H1 (cell line): ENCODE measurements around the gene NCK2. TPM values are rescaled to one million over a fixed set of nuclear protein-coding genes. Genes with fewer than 3 reads are reported as not detected.

ENCODE experiments used
- CTCF ChIA-PET: fragments of 300-600 bp; sonication (Branson Sonifier 250); formaldehyde crosslinking; loops from one replicate; lab custom pipeline; 2021; ENCODE audit not compliant: partially characterized antibody; lab: Charles Lee
- POLR2A ChIA-PET: fragments of 300-600 bp; sonication (Branson Sonifier 250); formaldehyde crosslinking; loops from one replicate; lab custom pipeline; 2021; ENCODE audit warnings: inconsistent platforms; ENCODE audit not compliant: partially characterized antibody; lab: Charles Lee
- DNase-seq, 2 experiments: peaks; one replicate each; pipeline versions ENCODE4 v3.0.0 to v3.0.0-alpha.2; 2010 to 2022; ENCODE audit warnings: low spot score in 2 of 2, low read depth in 1 of 2, mixed read lengths in 1 of 2
- FAIRE-seq: peaks from 2 replicates; lab custom pipeline; 2011; peaks lifted over from hg19 to GRCh38; lab: Jason Lieb, UNC
- H2AFZ ChIP-seq: 2 replicates; pipeline ENCODE4 v1.8.1; 2012; ENCODE audit warnings: low read length, inconsistent platforms
- H2AK5ac ChIP-seq: 2 replicates; pipeline ENCODE4 v1.6.1; 2013; ENCODE audit warnings: low read depth, low read length
- H2BK120ac ChIP-seq: replicated peaks from 2 replicates; pipeline ENCODE3; 2013; ENCODE audit warnings: low read depth, low read length, inconsistent platforms
- H2BK12ac ChIP-seq: 2 replicates; pipeline ENCODE4 v1.6.1; 2013; ENCODE audit warnings: low read depth, low read length
- H2BK15ac ChIP-seq: 2 replicates; pipeline ENCODE4 v1.6.1; 2013; ENCODE audit warnings: low read length
- H2BK20ac ChIP-seq: 2 replicates; pipeline ENCODE4 v1.6.1; 2013; ENCODE audit warnings: low read length
- H2BK5ac ChIP-seq: 2 replicates; pipeline ENCODE4 v1.6.1; 2013; ENCODE audit warnings: low read depth, low read length
- H3K14ac ChIP-seq: 2 replicates; pipeline ENCODE4 v1.6.1; 2013; ENCODE audit warnings: inconsistent platforms; ENCODE audit not compliant: insufficient read length
- H3K18ac ChIP-seq: 2 replicates; pipeline ENCODE4 v1.6.1; 2013; ENCODE audit warnings: low read length; ENCODE audit errors: extremely low read depth
- H3K23ac ChIP-seq: 2 replicates; pipeline ENCODE4 v1.6.1; 2013; ENCODE audit warnings: inconsistent platforms; ENCODE audit not compliant: insufficient read length
- H3K23me2 ChIP-seq: 2 replicates; pipeline ENCODE4 v1.6.1; 2013; ENCODE audit warnings: low read depth, low read length
- H3K27ac ChIP-seq: 2 replicates; pipeline ENCODE4 v1.6.1; 2011; ENCODE audit warnings: low read depth, low read length, inconsistent platforms
- H3K27me3 ChIP-seq, 4 experiments: replicated peaks in 1 of 4; 1 replicate in 1 of 4; 2 replicates in 3 of 4; pipeline versions ENCODE4 v1.6.1 to v1.8.1; 2011 to 2013; ENCODE audit warnings: low read length in 3 of 4, mild to moderate bottlenecking in 3 of 4, inconsistent platforms in 2 of 4, mixed read lengths in 2 of 4, moderate library complexity in 1 of 4; ENCODE audit not compliant: control insufficient read depth in 3 of 4, insufficient read depth in 3 of 4; ENCODE audit errors: extremely low read depth in 1 of 4
- H3K36me3 ChIP-seq, 4 experiments: 2 replicates each; pipeline versions ENCODE4 v1.6.1 to v1.8.1; 2011 to 2013; ENCODE audit warnings: mild to moderate bottlenecking in 4 of 4, low read length in 3 of 4, moderate library complexity in 2 of 4, control low read depth in 1 of 4, inconsistent platforms in 1 of 4; ENCODE audit not compliant: insufficient read depth in 4 of 4, control insufficient read depth in 2 of 4
- H3K4ac ChIP-seq: replicated peaks from 2 replicates; pipeline ENCODE3; 2013; ENCODE audit warnings: low read length, low read depth, mixed read lengths, inconsistent platforms; ENCODE audit not compliant: insufficient read length
- H3K4me1 ChIP-seq, 4 experiments: replicated peaks in 1 of 4; 1 replicate in 1 of 4; 2 replicates in 3 of 4; pipeline versions ENCODE4 v1.6.1 to v1.8.1; 2011 to 2013; ENCODE audit warnings: low read length in 3 of 4, inconsistent platforms in 2 of 4, mixed read lengths in 1 of 4; ENCODE audit not compliant: insufficient read depth in 4 of 4, control insufficient read depth in 3 of 4
- H3K4me2 ChIP-seq, 2 experiments: 2 replicates each; pipeline versions ENCODE4 v1.6.1 to v1.8.1; 2011 to 2013; ENCODE audit warnings: low read depth in 2 of 2, low read length in 2 of 2, control low read depth in 1 of 2, inconsistent platforms in 1 of 2, mild to moderate bottlenecking in 1 of 2; ENCODE audit not compliant: insufficient read depth in 1 of 2
- H3K4me3 ChIP-seq, 4 experiments: fragments of 200-600, 300-600 bp in 1 of 4; sonication (generic), shearing (Covaris generic), sonication (Bioruptor Twin) in 1 of 4; 2 replicates each; pipeline versions ENCODE4 v1.5.1 to v1.8.1; 2011 to 2016; ENCODE audit warnings: low read length in 4 of 4, low read depth in 3 of 4, control low read depth in 2 of 4, inconsistent platforms in 2 of 4, mild to moderate bottlenecking in 2 of 4, mixed read lengths in 1 of 4, moderate library complexity in 1 of 4; ENCODE audit not compliant: insufficient read depth in 2 of 4; ENCODE audit errors: extremely low read depth in 1 of 4
- H3K56ac ChIP-seq: replicated peaks from 2 replicates; pipeline ENCODE3; 2013; ENCODE audit warnings: low read depth, mild to moderate bottlenecking, mixed read lengths, low read length, inconsistent platforms; ENCODE audit not compliant: insufficient read length
- H3K79me1 ChIP-seq: 2 replicates; pipeline ENCODE4 v1.6.1; 2013; ENCODE audit warnings: low read depth, low read length, control low read depth
- H3K79me2 ChIP-seq, 2 experiments: 2 replicates each; pipeline versions ENCODE4 v1.6.1 to v1.8.1; 2012 to 2013; ENCODE audit warnings: low read length in 2 of 2, mild to moderate bottlenecking in 2 of 2, inconsistent platforms in 1 of 2; ENCODE audit not compliant: insufficient read depth in 2 of 2, control insufficient read depth in 1 of 2
- H3K9ac ChIP-seq, 4 experiments: replicated peaks in 1 of 4; 1 replicate in 1 of 4; 2 replicates in 3 of 4; pipeline versions ENCODE4 v1.6.1 to v1.8.1; 2011 to 2013; ENCODE audit warnings: low read depth in 3 of 4, low read length in 3 of 4, control low read depth in 2 of 4, mild to moderate bottlenecking in 2 of 4, moderate library complexity in 2 of 4, inconsistent platforms in 1 of 4; ENCODE audit errors: extremely low read depth in 1 of 4
- H3K9me3 ChIP-seq, 2 experiments: 2 replicates each; pipeline versions ENCODE4 v1.6.1 to v1.8.1; 2012 to 2013; ENCODE audit warnings: mild to moderate bottlenecking in 2 of 2, moderate library complexity in 2 of 2, control low read depth in 1 of 2, inconsistent platforms in 1 of 2, low read depth in 1 of 2, low read length in 1 of 2, mixed read lengths in 1 of 2; ENCODE audit not compliant: insufficient read depth in 2 of 2
- H4K20me1 ChIP-seq, 2 experiments: replicated peaks in 1 of 2; 2 replicates each; pipeline versions ENCODE3 to v1.8.1; 2011 to 2013; ENCODE audit warnings: inconsistent platforms in 2 of 2, low read length in 2 of 2, mild to moderate bottlenecking in 1 of 2; ENCODE audit not compliant: insufficient read depth in 2 of 2, control insufficient read depth in 1 of 2
- H4K5ac ChIP-seq: 2 replicates; pipeline ENCODE4 v1.6.1; 2013; ENCODE audit warnings: low read length, low read depth, mixed read lengths, inconsistent platforms; ENCODE audit not compliant: insufficient read length
- H4K8ac ChIP-seq: 2 replicates; pipeline ENCODE4 v1.8.0; 2013; ENCODE audit warnings: mild to moderate bottlenecking, moderate library complexity, low read length, inconsistent platforms; ENCODE audit not compliant: insufficient read depth; ENCODE audit errors: extremely low read depth
- H4K91ac ChIP-seq: replicated peaks from 2 replicates; pipeline ENCODE3; 2013; ENCODE audit warnings: low read length, mixed read lengths, inconsistent platforms; ENCODE audit not compliant: insufficient read length
- CBX8 ChIP-seq: fragments of 300-800, 300-1000 bp; sonication (generic); IDR thresholded peaks from 2 replicates; pipeline ENCODE4 v1.7.1; 2016; ENCODE audit warnings: low read depth, low read length, borderline replicate concordance
- POLR2A ChIP-seq, 2 experiments: IDR thresholded peaks; 1 replicate in 1 of 2; 2 replicates in 1 of 2; pipeline ENCODE4 v1.6.1; 2011; ENCODE audit warnings: low read depth in 2 of 2, low read length in 2 of 2, mild to moderate bottlenecking in 2 of 2; ENCODE audit errors: control extremely low read depth in 1 of 2
- RNF2 ChIP-seq: fragments of 200-900, 300-1000 bp; sonication (generic); IDR thresholded peaks from 2 replicates; pipeline ENCODE4 v1.7.1; 2016; ENCODE audit warnings: borderline replicate concordance, low read depth, mild to moderate bottlenecking, antibody characterized with exemption, low read length; ENCODE audit not compliant: poor library complexity, severe bottlenecking; ENCODE audit errors: missing control alignments
- SP2 ChIP-seq: IDR thresholded peaks from 2 replicates; pipeline ENCODE4 v1.6.1; 2012; ENCODE audit warnings: mild to moderate bottlenecking, low read length, inconsistent platforms
- WGBS, 2 experiments: shearing (Covaris generic) in 1 of 2; methylation state at CpG; one replicate each; pipeline versions ENCODE4 v1.1.6 to v1.1.7; 2013 to 2015; ENCODE audit warnings: low lambda C conversion rate in 2 of 2, mixed read lengths in 2 of 2, inconsistent platforms in 1 of 2, low coverage in 1 of 2, missing lambda C conversion rate in 1 of 2; ENCODE audit not compliant: insufficient replicate concordance in 2 of 2, insufficient coverage in 1 of 2, insufficient read length in 1 of 2; ENCODE audit errors: extremely low coverage in 1 of 2, missing lambda C conversion rate in 1 of 2; 5-methylcytosine and 5-hydroxymethylcytosine counted together
- polyA plus RNA-seq, 7 experiments: library from polyadenylated mRNA; depleted of rRNA in 3 of 7; stranded (reverse) in 5 of 7; unstranded in 2 of 7; fragments of >200 nt in 5 of 7; fragments of 200-250 nt in 2 of 7; gene quantifications; 1 replicate in 5 of 7; 2 replicates in 1 of 7; 4 replicates in 1 of 7; pipeline versions ENCODE4 v1.2.1 to v1.2.3, GENCODE V29; 2011 to 2013; ENCODE audit warnings: missing spikeins in 2 of 7, mixed read lengths in 2 of 7
- total RNA-seq: library from RNA; stranded (reverse); fragmentation: NEBNext Ultra II Directional; extraction: Animal tissue kit (Norgen Biotek cat#: 25700); gene quantifications from 2 replicates; pipeline ENCODE4 v1.2.1, GENCODE V29; 2021

The NCK2 gene
- total and polyA plus RNA-seq, 2 of the 8 experiments (the other 6 are each of a cell fraction or from before 2014, with no cell fraction given), result 30.3 to 65.7 TPM

DNA sequence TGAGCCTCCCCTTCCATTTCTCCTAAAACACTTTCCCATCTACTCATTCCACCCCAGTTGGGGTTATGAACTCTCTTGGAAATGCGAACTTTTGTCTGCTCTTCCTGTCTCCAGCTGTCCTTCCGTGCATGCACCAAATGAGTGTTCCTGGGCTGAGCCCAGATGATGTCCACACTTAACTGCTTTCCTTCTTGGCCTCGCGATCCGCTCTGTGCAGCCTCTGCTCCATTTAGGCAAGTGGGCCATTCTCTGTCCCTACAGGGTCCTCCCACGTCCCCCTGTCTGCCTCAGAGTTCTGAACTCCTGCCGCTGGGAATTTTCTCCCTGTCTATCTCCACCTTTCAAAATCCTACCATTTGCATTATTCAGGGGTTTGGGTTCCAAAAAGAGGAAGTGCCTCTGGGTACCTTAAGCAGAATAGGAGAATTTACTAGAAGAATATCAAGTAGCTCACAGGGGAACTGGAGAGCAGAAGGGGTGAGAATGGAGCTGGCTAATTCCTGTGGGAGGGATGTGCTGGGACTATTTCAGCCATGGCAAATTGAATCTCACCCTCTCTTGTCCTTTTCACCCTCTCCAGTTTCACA, 4.7 kb upstream of the NCK2 start:
- peaks cover 3 to 7% (median 4%) of the 10 kb centered on the region in 4 experiments; a peak in 5 of 7 replicates for H3K4me1 ChIP-seq
- H3K9ac ChIP-seq, result no peak overlapping the region
- no peaks in the 10 kb centered on the region for H3K9me3 ChIP-seq
- H2BK5ac ChIP-seq, result no peak overlapping the region
- no peak overlapping the region for H3K56ac ChIP-seq
- H2AFZ ChIP-seq, result no peak overlapping the region
- H3K23me2 ChIP-seq, result no peaks in the 10 kb centered on the region
- no peak overlapping the region for H4K5ac ChIP-seq
- 82% methylated on average over 7 of the region's 7 CpGs; no CpG with 5 or more reads in 1 of the 2 experiments for WGBS, 2 experiments
- ChIA-PET CTCF (interaction anchor here (0.9 kb wide), 1 partner anchor 24 kb away, joined by 3 read pairs; no protein-coding TSS in a partner anchor), POLR2A (no interaction called here)
- DNase-seq, result no peak
- no peak overlapping the region for H3K27ac ChIP-seq
- H3K18ac ChIP-seq, result no peak overlapping the region
- H3K36me3 ChIP-seq, result no peaks in the 10 kb centered on the region
- no peak overlapping the region for H2AK5ac ChIP-seq
- H4K20me1 ChIP-seq, result no peaks in the 10 kb centered on the region
- H3K79me1 ChIP-seq, result no peaks in the 10 kb centered on the region
- no peak overlapping the region for H4K8ac ChIP-seq
- H3K4me3 ChIP-seq, result no peak overlapping the region
- FAIRE-seq, result no peak
- no peak overlapping the region for H2BK120ac ChIP-seq
- no peak overlapping the region; the same call in 1 of the 2 replicates for H2BK15ac ChIP-seq
- H3K27me3 ChIP-seq, result no peaks in the 10 kb centered on the region; a peak in 2 of 7 replicates
- no peak overlapping the region for H3K4me2 ChIP-seq
- no peaks in the 10 kb centered on the region for H3K79me2 ChIP-seq
- no peak overlapping the region for H4K91ac ChIP-seq
- no peak overlapping the region for H3K14ac ChIP-seq
- no peak overlapping the region for H3K23ac ChIP-seq
- H3K4ac ChIP-seq, result no peak overlapping the region
- no peak overlapping the region for H2BK20ac ChIP-seq
- no peak overlapping the region for H2BK12ac ChIP-seq
- TF ChIP-seq CBX8 (no peak), RNF2 (no peak), POLR2A (IDR thresholded peaks at IDR 0.05; ENCODE audit: control extremely low read depth in 1 of 2, low read depth in 2 of 2, low read length in 2 of 2) (no peak), SP2 (no peak)
